ENCODE data around the gene KRT33B. TPM values are rescaled to one million over a fixed set of nuclear protein-coding genes. Genes with fewer than 3 reads are reported as not detected.
"Not testable (repeated sequence)": the region's sequence is repeated elsewhere in the genome, so short reads cannot be mapped to it uniquely, and the experiment has no call there.

The KRT33B gene
- total RNA-seq, 2 donors from 2014 or later: not detected

DNA sequence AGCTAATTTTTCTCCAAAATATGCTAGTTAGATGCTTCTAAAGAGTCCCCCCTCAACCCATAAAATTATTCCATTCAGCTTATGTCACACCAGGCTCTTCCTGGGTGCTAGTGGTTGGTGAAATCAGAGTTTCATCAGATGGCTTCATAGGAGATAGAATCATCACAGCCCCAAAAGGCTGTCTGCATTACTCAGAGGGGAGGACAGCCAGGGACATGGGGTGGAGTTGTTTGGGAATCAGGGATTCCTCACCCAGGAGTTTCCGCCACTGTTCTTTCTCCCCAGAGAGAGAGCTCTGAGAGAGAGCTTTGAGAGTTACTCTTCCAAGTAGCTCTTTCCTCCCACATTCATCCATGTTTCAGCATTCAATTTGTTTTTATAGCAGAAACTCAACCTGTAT, 12.8 kb upstream of the KRT33B start:
- intact Hi-C loops (cut with DNase I): no loop called here
- H3K4me3 ChIP-seq: no peak overlapping the region
- WGBS, 2 donors: 88 to 100% methylated on average over 1 of the region's 1 CpG
- ATAC-seq (no peak), DNase-seq (no peak)
- no peaks in the 10 kb centered on the region for H3K36me3 ChIP-seq (replicated peaks in 1 of 2; ENCODE audit: insufficient read depth in 1 of 2, low read depth in 2 of 2)
- no peak for TF ChIP-seq CTCF (IDR thresholded peaks at IDR 0.05)
- TF ChIP-seq POLR2A (IDR thresholded peaks at IDR 0.05): no peak
- no peaks in the 10 kb centered on the region for H3K9me3 ChIP-seq
- H3K27me3 ChIP-seq: no peaks in the 10 kb centered on the region
- no peaks in the 10 kb centered on the region for H3K4me1 ChIP-seq
- no peak overlapping the region for H3K27ac ChIP-seq

GRCh38 chr17:41381943-41382342, 12.3 kb upstream of the KRT33B start, which contains the start of gene KRT34:
Gene KRT34, minus strand, starts transcription at chr17:41382306. Its CDS starts 60 bp downstream, at chr17:41382246.
- H3K27ac ChIP-seq; intact Hi-C loops (cut with DNase I); H3K4me3 ChIP-seq; H3K4me1 ChIP-seq; DNase-seq; H3K36me3 ChIP-seq (replicated peaks in 1 of 2; ENCODE audit: insufficient read depth in 1 of 2, low read depth in 2 of 2); H3K27me3 ChIP-seq; ATAC-seq; H3K9me3 ChIP-seq: not testable (repeated sequence)
- 76 to 77% methylated on average over 5 to 13 of the region's 13 CpGs for WGBS, 2 donors

DNA sequence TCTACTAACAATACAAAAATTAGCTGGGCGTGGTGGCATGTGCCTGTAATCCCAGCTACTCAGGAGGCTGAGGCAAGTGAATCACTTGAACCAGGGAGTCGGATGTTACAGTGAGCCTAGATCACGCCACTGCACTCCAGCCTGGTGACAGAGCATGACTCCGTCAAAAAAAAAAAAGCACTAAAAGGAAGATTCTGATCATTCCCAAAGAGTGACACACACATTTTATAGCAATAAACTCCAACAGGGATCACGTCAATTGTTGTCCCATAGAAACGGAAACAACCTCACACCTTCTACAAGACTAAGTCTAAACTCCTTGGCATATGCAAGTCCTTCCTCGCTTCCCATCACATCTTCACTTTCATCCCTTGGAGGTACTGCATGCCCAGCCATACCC, 10.5 kb upstream of the KRT33B start:
- intact Hi-C loops (cut with DNase I); H3K4me3 ChIP-seq; H3K4me1 ChIP-seq; H3K27ac ChIP-seq; H3K9me3 ChIP-seq; DNase-seq; H3K27me3 ChIP-seq; ATAC-seq; H3K36me3 ChIP-seq (replicated peaks in 1 of 2; ENCODE audit: insufficient read depth in 1 of 2, low read depth in 2 of 2): not testable (repeated sequence)
- 73 to 76% methylated on average over 7 of the region's 7 CpGs for WGBS, 2 donors

DNA sequence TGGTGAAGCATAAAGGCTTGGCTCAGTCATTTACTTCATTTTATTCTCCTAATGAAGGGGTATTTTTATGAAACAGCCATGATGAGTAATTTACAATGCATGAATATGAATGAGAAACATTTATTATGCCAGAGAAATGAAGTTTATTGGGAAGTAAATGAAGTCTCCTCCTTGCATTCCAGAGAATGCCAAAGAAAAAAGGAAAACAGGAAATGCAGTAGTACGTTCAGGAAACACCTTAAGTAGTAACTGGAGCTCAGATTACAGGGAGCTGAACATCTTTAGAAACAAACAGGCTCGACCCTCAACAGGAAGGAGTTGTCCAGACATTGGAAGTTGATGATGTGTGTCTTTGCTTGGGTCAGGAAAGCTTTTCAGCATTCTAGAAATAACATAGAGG, 7.9 kb upstream of the KRT33B start:
- ATAC-seq: no peak
- no peaks in the 10 kb centered on the region for H3K27me3 ChIP-seq
- H3K27ac ChIP-seq: no peak overlapping the region
- TF ChIP-seq POLR2A (IDR thresholded peaks at IDR 0.05) (no peak), CTCF (IDR thresholded peaks at IDR 0.05) (no peak)
- intact Hi-C loops (cut with DNase I): no loop called here
- no peak for DNase-seq
- no peak overlapping the region for H3K4me3 ChIP-seq
- 13 to 17% methylated on average over 2 of the region's 2 CpGs for WGBS, 2 donors
- no peaks in the 10 kb centered on the region for H3K36me3 ChIP-seq (replicated peaks in 1 of 2; ENCODE audit: insufficient read depth in 1 of 2, low read depth in 2 of 2)
- no peaks in the 10 kb centered on the region for H3K9me3 ChIP-seq
- no peaks in the 10 kb centered on the region for H3K4me1 ChIP-seq

- DNase-seq (no peak), ATAC-seq (no peak)
- TF ChIP-seq POLR2A (IDR thresholded peaks at IDR 0.05) (no peak), CTCF (IDR thresholded peaks at IDR 0.05) (no peak)
- H3K36me3 ChIP-seq (replicated peaks in 1 of 2; ENCODE audit: insufficient read depth in 1 of 2, low read depth in 2 of 2): no peaks in the 10 kb centered on the region
- no peaks in the 10 kb centered on the region for H3K9me3 ChIP-seq
- WGBS, 2 donors: 78 to 80% methylated on average over 2 of the region's 2 CpGs
- no peak overlapping the region for H3K4me3 ChIP-seq
- no peak overlapping the region for H3K27ac ChIP-seq
- no peaks in the 10 kb centered on the region for H3K27me3 ChIP-seq
- intact Hi-C loops (cut with DNase I): no loop called here
- no peaks in the 10 kb centered on the region for H3K4me1 ChIP-seq
Observed at GRCh38 chr17:41369023-41369422, 590 bp downstream of the KRT33B start.

DNA sequence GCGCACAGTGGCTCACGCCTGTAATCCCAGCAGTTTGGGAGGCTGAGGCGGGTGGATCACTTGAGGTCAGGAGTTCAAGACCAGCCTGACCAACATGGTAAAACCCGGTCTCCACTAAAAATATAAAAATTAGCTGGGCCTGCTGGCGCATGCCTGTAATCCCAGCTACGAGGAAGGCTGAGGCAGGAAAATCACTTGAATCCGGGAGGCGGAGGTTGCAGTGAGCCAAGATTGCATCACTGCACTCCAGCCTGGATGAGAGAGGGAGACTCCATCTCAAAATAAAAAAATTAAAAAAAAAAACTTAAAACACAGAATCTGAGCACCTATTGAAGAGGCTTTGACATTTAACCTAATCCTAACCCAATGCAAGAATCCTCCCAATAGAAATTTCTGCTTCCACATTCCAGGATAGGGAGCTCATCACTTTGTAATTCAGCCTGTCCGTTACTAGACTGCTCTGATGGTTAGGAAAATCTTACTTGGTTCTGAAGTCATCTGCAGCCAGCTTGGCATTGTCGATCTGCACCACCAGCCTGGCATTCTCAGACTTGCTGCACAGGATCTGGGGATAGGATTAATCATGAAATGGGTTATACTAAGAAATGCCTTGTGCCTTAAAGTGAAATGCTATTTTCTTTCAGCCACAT, 2.1 kb downstream of the KRT33B start:
- WGBS, 2 donors: 72 to 79% methylated on average over 10 of the region's 10 CpGs
- H3K27ac ChIP-seq: no peak overlapping the region
- ATAC-seq: no peak
- intact Hi-C loops (cut with DNase I): no loop called here
- no peak overlapping the region for H3K4me3 ChIP-seq
- no peaks in the 10 kb centered on the region for H3K27me3 ChIP-seq
- TF ChIP-seq CTCF (IDR thresholded peaks at IDR 0.05): no peak
- TF ChIP-seq POLR2A (IDR thresholded peaks at IDR 0.05): no peak
- no peaks in the 10 kb centered on the region for H3K9me3 ChIP-seq
- H3K36me3 ChIP-seq (replicated peaks in 1 of 2; ENCODE audit: insufficient read depth in 1 of 2, low read depth in 2 of 2): no peaks in the 10 kb centered on the region
- no peak for DNase-seq
- no peaks in the 10 kb centered on the region for H3K4me1 ChIP-seq

Measured in body of pancreas (tissue), 4 donors.